Chondrocyte (in vitro differentiated cells): Measurements from ENCODE around the gene LRRC10B. TPM values are rescaled to one million over a fixed set of nuclear protein-coding genes. Genes with fewer than 3 reads are reported as not detected.

Source experiments
- DNase-seq: peaks from one replicate; pipeline ENCODE4 v3.0.0; 2021; ENCODE audit warnings: mixed read lengths, low spot score
- H3K27ac Mint-ChIP-seq: one replicate; pipeline ENCODE4 v1.8.0; 2021; ENCODE audit warnings: mild to moderate bottlenecking, moderate library complexity, mixed read lengths; ENCODE audit not compliant: unreplicated experiment
- H3K27me3 Mint-ChIP-seq: 2 replicates; pipeline ENCODE4 v1.8.0; 2021; ENCODE audit warnings: low read depth, mixed read lengths
- H3K36me3 Mint-ChIP-seq: 2 replicates; pipeline ENCODE4 v1.8.0; 2021; ENCODE audit warnings: low read depth, mixed read lengths
- H3K4me1 Mint-ChIP-seq: 2 replicates; pipeline ENCODE4 v1.8.0; 2021; ENCODE audit warnings: low read depth, mild to moderate bottlenecking, mixed read lengths
- H3K4me3 Mint-ChIP-seq: one replicate; pipeline ENCODE4 v1.8.0; 2021; ENCODE audit warnings: mild to moderate bottlenecking, moderate library complexity, mixed read lengths; ENCODE audit not compliant: unreplicated experiment
- H3K9me3 Mint-ChIP-seq: 2 replicates; pipeline ENCODE4 v1.8.0; 2021; ENCODE audit warnings: low read depth, mixed read lengths
- CTCF ChIP-seq: fragments of 200-600 bp; sonication (generic); IDR thresholded peaks from 2 replicates; pipeline ENCODE4 v1.5.0; 2021; ENCODE audit warnings: antibody characterized with exemption, mild to moderate bottlenecking, moderate library complexity
- total RNA-seq: library from RNA; stranded (reverse); gene quantifications from 3 replicates; pipeline ENCODE4 v1.2.1, GENCODE V29; 2021

The LRRC10B gene
- total RNA-seq, 1 donor from 2014 or later = 0.10 TPM

GRCh38 chr11:61544466-61544865 lies 35.9 kb downstream of the LRRC10B start:
- Mint-ChIP-seq H3K4me3 (no peak overlapping the region), H3K27me3 (peaks cover 21% of the 10 kb centered on the region), H3K9me3 (no peaks in the 10 kb centered on the region), H3K27ac (no peak overlapping the region), H3K4me1 (peaks cover 11% of the 10 kb centered on the region), H3K36me3 (no peaks in the 10 kb centered on the region)
- no peak for DNase-seq
- no peak for TF ChIP-seq CTCF

- Mint-ChIP-seq H3K4me3 (no peak overlapping the region), H3K9me3 (no peaks in the 10 kb centered on the region), H3K27me3 (peaks cover 15% of the 10 kb centered on the region), H3K36me3 (no peaks in the 10 kb centered on the region), H3K4me1 (peaks cover 7% of the 10 kb centered on the region), H3K27ac (no peak overlapping the region)
- DNase-seq = no peak
- TF ChIP-seq CTCF = peak; percentile 66
Measured at GRCh38 chr11:61545341-61545740, 36.8 kb downstream of the LRRC10B start.

GRCh38 chr11:61545921-61546320 lies 37.4 kb downstream of the LRRC10B start:
- Mint-ChIP-seq H3K27ac (no peak overlapping the region), H3K27me3 (peaks cover 13% of the 10 kb centered on the region), H3K36me3 (no peaks in the 10 kb centered on the region), H3K9me3 (no peaks in the 10 kb centered on the region), H3K4me1 (peaks cover 7% of the 10 kb centered on the region), H3K4me3 (no peak overlapping the region)
- no peak for DNase-seq
- no peak for TF ChIP-seq CTCF

- Mint-ChIP-seq H3K4me3 (no peak overlapping the region), H3K36me3 (no peaks in the 10 kb centered on the region), H3K27ac (no peak overlapping the region), H3K9me3 (no peaks in the 10 kb centered on the region), H3K4me1 (peaks cover 3% of the 10 kb centered on the region), H3K27me3 (peaks cover 10% of the 10 kb centered on the region)
- DNase-seq = no peak
- TF ChIP-seq CTCF = no peak
Measured at GRCh38 chr11:61546663-61547062, 38.1 kb downstream of the LRRC10B start.

GRCh38 chr11:61547246-61547645 lies 38.7 kb downstream of the LRRC10B start:
- Mint-ChIP-seq H3K9me3 (no peaks in the 10 kb centered on the region), H3K4me1 (no peaks in the 10 kb centered on the region), H3K4me3 (no peak overlapping the region), H3K27ac (no peak overlapping the region), H3K27me3 (peaks cover 8% of the 10 kb centered on the region), H3K36me3 (no peaks in the 10 kb centered on the region)
- TF ChIP-seq CTCF = no peak
- no peak for DNase-seq
